K562 (cell line): ENCODE results near the gene RGS9BP. TPM values are rescaled to one million over a fixed set of nuclear protein-coding genes. Genes with fewer than 3 reads are reported as not detected.

Experiments used
- ATF2 ChIP-seq: sonication (generic); formaldehyde crosslinking; IDR thresholded peaks from 2 replicates; pipeline ENCODE4 v1.8.1; 2022; ENCODE audit warnings: missing genetic modification reagents
- CBX1 ChIP-seq: sonication (generic); IDR thresholded peaks from 2 replicates; pipeline ENCODE4 v1.6.1; 2016; ENCODE audit warnings: antibody characterized with exemption, low read depth, mild to moderate bottlenecking
- CTCFL ChIP-seq: IDR thresholded peaks from 2 replicates; pipeline ENCODE4 v1.6.1; 2011; ENCODE audit warnings: borderline replicate concordance, low read depth, mild to moderate bottlenecking, moderate library complexity, low read length; ENCODE audit not compliant: insufficient read depth, poor library complexity, severe bottlenecking
- E2F3 ChIP-seq: fragments of 250-450 bp; sonication (Bioruptor Pico); IDR thresholded peaks from 2 replicates; pipeline ENCODE4 v1.4.0; 2020; ENCODE audit warnings: mild to moderate bottlenecking
- ELK1 ChIP-seq: sonication (generic); formaldehyde crosslinking; IDR thresholded peaks from 2 replicates; pipeline ENCODE4 v1.8.1; 2022; ENCODE audit warnings: missing genetic modification reagents
- EP300 ChIP-seq: IDR thresholded peaks from 2 replicates; pipeline ENCODE4 v1.6.1; 2012; ENCODE audit warnings: low read length, improper control_type of control experiment
- GABPB1 ChIP-seq: sonication (generic); formaldehyde crosslinking; IDR thresholded peaks from 2 replicates; pipeline ENCODE4 v1.8.0; 2022; ENCODE audit warnings: mild to moderate bottlenecking, missing genetic modification reagents
- IRF2 ChIP-seq: sonication (generic); formaldehyde crosslinking; IDR thresholded peaks from 2 replicates; pipeline ENCODE4 v1.8.1; 2022; ENCODE audit warnings: mild to moderate bottlenecking, missing genetic modification reagents
- JUN ChIP-seq, 2 experiments: sonication (generic) in 1 of 2; formaldehyde crosslinking in 1 of 2; IDR thresholded peaks; 2 replicates each; pipeline versions ENCODE4 v1.6.1 to v1.8.0; 2012 to 2022; ENCODE audit warnings: borderline replicate concordance in 2 of 2, mild to moderate bottlenecking in 2 of 2, improper control_type of control experiment in 1 of 2, low read depth in 1 of 2, low read length in 1 of 2, missing genetic modification reagents in 1 of 2
- KLF13 ChIP-seq: fragments of 450-650 bp; IDR thresholded peaks from 2 replicates; pipeline ENCODE4 v1.6.1; 2016; ENCODE audit warnings: missing genetic modification characterization, low read depth, mild to moderate bottlenecking, missing compliant biosample characterization, moderate library complexity, borderline replicate concordance
- MAX ChIP-seq: sonication (generic); formaldehyde crosslinking; IDR thresholded peaks from 2 replicates; pipeline ENCODE4 v1.9.0; 2022; ENCODE audit warnings: mild to moderate bottlenecking, missing genetic modification reagents
- MTA2 ChIP-seq: fragments of 450-650 bp; IDR thresholded peaks from 2 replicates; pipeline ENCODE4 v1.6.1; 2016; ENCODE audit warnings: low read depth
- PCBP1 ChIP-seq: fragments of 200-400 bp; formaldehyde crosslinking; IDR thresholded peaks from 2 replicates; pipeline ENCODE4 v1.6.1; 2018; ENCODE audit warnings: mild to moderate bottlenecking, low read depth, low read length; ENCODE audit not compliant: poor library complexity, severe bottlenecking
- SAFB ChIP-seq: fragments of 200-400 bp; formaldehyde crosslinking; IDR thresholded peaks from 2 replicates; pipeline ENCODE4 v1.6.1; 2017; ENCODE audit warnings: low read depth, low read length, borderline replicate concordance
- SRSF7 ChIP-seq: fragments of 200-400 bp; formaldehyde crosslinking; optimal IDR thresholded peaks from 2 replicates; pipeline ENCODE3; 2017; ENCODE audit warnings: mild to moderate bottlenecking, low read depth, low read length
- TEAD4 ChIP-seq, 2 experiments: sonication (generic) in 1 of 2; formaldehyde crosslinking in 1 of 2; IDR thresholded peaks; 2 replicates each; pipeline versions ENCODE4 v1.6.1 to v1.8.0; 2012 to 2022; ENCODE audit warnings: borderline replicate concordance in 1 of 2, inconsistent platforms in 1 of 2, low read length in 1 of 2, mild to moderate bottlenecking in 1 of 2, missing genetic modification reagents in 1 of 2
- U2AF1 ChIP-seq: fragments of 200-400 bp; formaldehyde crosslinking; optimal IDR thresholded peaks from 2 replicates; pipeline ENCODE3; 2017; ENCODE audit warnings: mild to moderate bottlenecking, low read depth, low read length, moderate library complexity
- polyA plus RNA-seq, 8 experiments: library from polyadenylated mRNA; depleted of rRNA in 4 of 8; stranded (reverse) in 5 of 8; unstranded in 3 of 8; fragments of >200 nt; fragmentation: Nextera tagmentation in 2 of 8; fragmentation: Illumina TruSeq in 1 of 8; extraction: Ambion mirVana in 2 of 8; extraction: Trizol in 1 of 8; gene quantifications; 2 replicates each; pipeline versions ENCODE4 v1.2.1 to v1.2.3, GENCODE V29; 2011 to 2014; ENCODE audit warnings: inconsistent platforms in 1 of 8, missing spikeins in 1 of 8
- total RNA-seq, 7 experiments: library from RNA; depleted of rRNA in 6 of 7; stranded (reverse); fragments of >200 nt in 6 of 7; fragmentation: Illumina TruSeq in 2 of 7; extraction: Trizol in 2 of 7; gene quantifications; 2 replicates each; pipeline versions ENCODE4 v1.2.1 to v1.2.3, GENCODE V29; 2011 to 2021; ENCODE audit warnings: low replicate concordance in 1 of 7

RGS9BP gene
- total and polyA plus RNA-seq, 9 of the 15 experiments (the other 6 are each of a cell fraction or from before 2014, with no cell fraction given), result 0.03 to 1.3 (median 0.49) TPM

GRCh38 chr19:32691952-32692726 is 16.5 kb downstream of the RGS9BP start (continued):
- TF ChIP-seq CTCFL (peak; percentile 4), E2F3 (0 out of 2 replicates have a peak, but pooled peaks have one; percentile 30), EP300 (no peak), TEAD4 (IDR thresholded peaks at IDR 0.05; ENCODE audit: low read length) (no peak), TEAD4 (CRISPR knock-in tag; IDR thresholded peaks at IDR 0.05; ENCODE audit: borderline replicate concordance) (peak; percentile 88; the same call in 1 of the 2 replicates), SAFB (peak; percentile 67; the same call in 1 of the 2 replicates), KLF13 (0 out of 2 replicates have a peak, but pooled peaks have one; percentile 33), ELK1 (CRISPR knock-in tag) (peak; percentile 65; the same call in 1 of the 2 replicates), MAX (CRISPR knock-in tag) (peak; percentile 87), ATF2 (CRISPR knock-in tag) (0 out of 2 replicates have a peak, but pooled peaks have one; percentile 56), GABPB1 (CRISPR knock-in tag) (peak; percentile 55), MTA2 (no peak), PCBP1 (peak; percentile 55), U2AF1 (peak; percentile 52), JUN (IDR thresholded peaks at IDR 0.05; ENCODE audit: borderline replicate concordance, low read depth, low read length) (peak; percentile 27; the same call in 1 of the 2 replicates), JUN (CRISPR knock-in tag; IDR thresholded peaks at IDR 0.05; ENCODE audit: borderline replicate concordance) (peak; percentile 33; the same call in 1 of the 2 replicates), CBX1 (peak; percentile 31; the same call in 1 of the 2 replicates), IRF2 (CRISPR knock-in tag) (peak; percentile 84; the same call in 1 of the 2 replicates), SRSF7 (peak; percentile 92)
